Progenitor cell of endocrine pancreas (in vitro differentiated cells): ENCODE measurements around the gene F5. TPM values are rescaled to one million over a fixed set of nuclear protein-coding genes. Genes with fewer than 3 reads are reported as not detected.

Experiments used
- DNase-seq: peaks from one replicate; pipeline ENCODE4 v3.0.0; 2021; ENCODE audit warnings: low spot score; ENCODE audit not compliant: unreplicated experiment
- H3K27ac Mint-ChIP-seq: 2 replicates; pipeline ENCODE4 v1.8.0; 2021; ENCODE audit warnings: mild to moderate bottlenecking, moderate library complexity, mixed read lengths
- H3K27me3 Mint-ChIP-seq: 2 replicates; pipeline ENCODE4 v1.8.0; 2021; ENCODE audit warnings: mixed read lengths
- H3K36me3 Mint-ChIP-seq: 2 replicates; pipeline ENCODE4 v1.8.0; 2022; ENCODE audit warnings: mixed read lengths; ENCODE audit not compliant: insufficient read depth
- H3K4me1 Mint-ChIP-seq: 2 replicates; pipeline ENCODE4 v1.8.0; 2021; ENCODE audit warnings: low read depth, mixed read lengths
- H3K4me3 Mint-ChIP-seq: 2 replicates; pipeline ENCODE4 v1.8.0; 2021; ENCODE audit warnings: low read depth, mild to moderate bottlenecking, moderate library complexity, mixed read lengths
- H3K9me3 Mint-ChIP-seq: 2 replicates; pipeline ENCODE4 v1.8.0; 2021; ENCODE audit warnings: low read depth, mixed read lengths
- CTCF ChIP-seq: fragments of 200-600 bp; sonication (generic); IDR thresholded peaks from one replicate; pipeline ENCODE4 v1.5.0; 2021; ENCODE audit warnings: antibody characterized with exemption, mild to moderate bottlenecking; ENCODE audit not compliant: unreplicated experiment
- total RNA-seq: library from RNA; stranded (reverse); gene quantifications from 2 replicates; pipeline ENCODE4 v1.2.1, GENCODE V29; 2021

The F5 gene
- total RNA-seq, 1 donor from 2014 or later: 2.9 TPM

DNA sequence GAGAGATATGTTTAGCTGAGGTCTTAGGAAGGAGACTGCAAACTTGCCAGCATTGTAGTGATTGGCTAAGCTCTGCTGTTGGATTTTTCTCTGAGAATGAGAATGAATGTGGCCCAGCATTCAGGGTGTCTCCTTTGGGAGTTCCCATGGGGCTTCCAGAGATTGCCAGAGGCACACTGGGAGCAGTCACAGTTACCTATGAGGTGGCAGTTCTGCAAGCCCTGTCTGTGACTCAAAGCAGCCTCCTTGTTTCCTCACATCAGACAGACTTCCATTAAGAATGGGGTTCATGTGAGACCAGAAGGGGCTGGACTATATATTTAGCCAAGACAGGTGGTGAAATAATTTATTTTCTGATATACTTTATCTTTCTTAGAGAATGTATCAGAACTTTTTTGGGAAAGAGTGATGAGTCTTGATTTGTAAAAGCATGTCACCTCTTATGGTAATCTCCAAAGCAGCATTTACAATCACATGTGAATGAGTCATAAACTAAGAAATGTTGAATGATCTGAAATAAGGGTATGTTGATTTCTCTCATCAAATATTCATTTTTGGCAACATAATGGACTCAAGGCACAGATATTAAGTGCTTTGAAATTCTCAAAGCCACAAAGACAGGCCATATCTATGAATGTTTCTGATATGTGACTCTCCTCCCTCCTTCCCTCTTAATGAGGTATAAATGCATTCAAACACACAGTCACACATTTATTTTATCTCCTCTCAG is 91.1 kb downstream of the F5 start:
- no peak for DNase-seq
- peaks cover 3% of the 10 kb centered on the region for H3K9me3 Mint-ChIP-seq
- H3K4me3 Mint-ChIP-seq: no peak overlapping the region
- H3K27me3 Mint-ChIP-seq: no peaks in the 10 kb centered on the region
- H3K36me3 Mint-ChIP-seq: no peaks in the 10 kb centered on the region
- H3K4me1 Mint-ChIP-seq: peaks cover 18% of the 10 kb centered on the region
- TF ChIP-seq CTCF: no peak
- no peak overlapping the region for H3K27ac Mint-ChIP-seq

- no peak for DNase-seq
- peaks cover 3% of the 10 kb centered on the region for H3K9me3 Mint-ChIP-seq
- no peaks in the 10 kb centered on the region for H3K36me3 Mint-ChIP-seq
- H3K4me3 Mint-ChIP-seq: no peak overlapping the region
- peaks cover 10% of the 10 kb centered on the region for H3K4me1 Mint-ChIP-seq
- H3K27ac Mint-ChIP-seq: peak overlapping the region; percentile 21
- no peaks in the 10 kb centered on the region for H3K27me3 Mint-ChIP-seq
- no peak for TF ChIP-seq CTCF
Observed at GRCh38 chr1:169494343-169494742, 91.9 kb downstream of the F5 start.

- Mint-ChIP-seq H3K36me3 (no peaks in the 10 kb centered on the region), H3K9me3 (no peaks in the 10 kb centered on the region), H3K4me3 (no peak overlapping the region), H3K27me3 (no peaks in the 10 kb centered on the region), H3K4me1 (peaks cover 6% of the 10 kb centered on the region), H3K27ac (no peak overlapping the region)
- TF ChIP-seq CTCF: no peak
- no peak for DNase-seq
Observed at GRCh38 chr1:169493251-169493650, 93.0 kb downstream of the F5 start.

- no peak for DNase-seq
Observed at GRCh38 chr1:169491845-169492281, 94.4 kb downstream of the F5 start.

DNA sequence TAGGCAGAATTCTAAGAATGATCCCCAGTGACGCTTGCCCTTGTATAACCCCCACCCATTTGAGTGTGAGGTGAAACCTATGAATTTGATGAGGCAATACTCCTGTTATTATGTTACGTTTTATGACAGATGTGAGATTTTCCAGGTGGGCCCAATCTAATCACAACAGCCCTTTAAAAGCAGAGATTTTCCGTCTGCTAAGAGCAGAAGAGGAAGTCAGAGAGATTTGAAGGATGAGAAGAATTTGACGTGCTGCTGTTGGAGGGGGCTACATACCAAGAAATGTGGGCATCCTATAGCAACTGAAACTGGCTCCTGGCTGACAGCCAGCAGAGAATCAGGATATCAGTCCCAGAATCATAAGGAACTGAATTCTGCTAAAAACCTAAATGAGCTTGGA is 98.1 kb downstream of the F5 start:
- no peak for DNase-seq
- no peak overlapping the region for H3K27ac Mint-ChIP-seq
- H3K4me3 Mint-ChIP-seq: no peak overlapping the region
- TF ChIP-seq CTCF: no peak
- no peaks in the 10 kb centered on the region for H3K36me3 Mint-ChIP-seq
- H3K27me3 Mint-ChIP-seq: no peaks in the 10 kb centered on the region
- no peaks in the 10 kb centered on the region for H3K9me3 Mint-ChIP-seq
- H3K4me1 Mint-ChIP-seq: peaks cover 38% of the 10 kb centered on the region

More at GRCh38 chr1:169491845-169492281, 94.4 kb downstream of the F5 start:
- Mint-ChIP-seq H3K9me3 (no peaks in the 10 kb centered on the region), H3K36me3 (no peaks in the 10 kb centered on the region), H3K4me1 (peaks cover 13% of the 10 kb centered on the region), H3K4me3 (no peak overlapping the region), H3K27me3 (no peaks in the 10 kb centered on the region), H3K27ac (no peak overlapping the region)
- no peak for TF ChIP-seq CTCF
